Fibroblast of skin of left biceps (primary cell): ENCODE results near the gene DSTN.

Experiments used
- DNase-seq, 2 experiments: peaks; one replicate each; pipeline ENCODE4 v3.0.0-alpha.2; 2013; ENCODE audit warnings: low read depth in 2 of 2

DSTN gene

DNA sequence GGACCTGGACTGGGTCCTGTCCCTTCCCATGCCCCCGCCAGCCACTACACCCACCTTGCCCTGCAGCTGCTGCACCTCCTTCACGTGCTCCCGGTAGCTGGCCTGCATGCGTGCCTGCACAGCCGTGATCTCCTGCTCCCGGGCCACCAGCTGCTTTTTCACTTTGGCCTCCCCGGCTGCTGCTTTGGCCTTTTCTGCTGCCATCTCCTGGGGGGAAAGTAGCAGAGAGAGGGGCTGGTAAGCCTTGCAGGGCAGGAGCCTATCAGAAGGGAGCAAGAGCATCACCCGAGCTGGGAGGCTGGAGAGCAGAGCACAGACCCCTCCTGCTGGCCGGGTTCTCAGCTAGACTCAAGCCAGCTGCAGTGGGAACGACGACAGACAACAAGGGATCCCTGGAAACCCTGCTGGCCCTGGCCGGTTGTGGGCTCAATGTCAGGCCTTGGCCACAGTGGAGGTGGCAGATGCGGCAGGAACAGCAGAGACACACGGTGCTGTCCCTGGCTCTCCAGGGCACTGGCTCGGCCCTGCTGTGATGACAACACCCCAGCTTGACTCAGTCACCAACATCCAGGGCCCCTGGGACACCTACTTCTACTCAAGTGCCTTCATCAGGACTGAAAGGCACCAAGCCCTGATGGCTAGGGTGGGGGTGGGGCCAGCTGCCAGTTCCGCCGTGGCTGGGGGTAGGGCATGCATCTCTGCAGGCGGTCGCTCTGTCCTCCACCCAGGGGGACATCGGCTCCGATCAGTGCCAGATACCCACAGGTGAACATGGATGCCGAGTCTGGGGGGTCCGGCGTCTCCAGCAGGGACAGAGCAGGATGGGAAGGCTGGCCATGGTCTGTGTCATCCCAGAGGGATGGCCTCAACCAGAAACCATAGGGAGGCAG, 66.9 kb downstream of the DSTN start:
- no peak for DNase-seq

DNA sequence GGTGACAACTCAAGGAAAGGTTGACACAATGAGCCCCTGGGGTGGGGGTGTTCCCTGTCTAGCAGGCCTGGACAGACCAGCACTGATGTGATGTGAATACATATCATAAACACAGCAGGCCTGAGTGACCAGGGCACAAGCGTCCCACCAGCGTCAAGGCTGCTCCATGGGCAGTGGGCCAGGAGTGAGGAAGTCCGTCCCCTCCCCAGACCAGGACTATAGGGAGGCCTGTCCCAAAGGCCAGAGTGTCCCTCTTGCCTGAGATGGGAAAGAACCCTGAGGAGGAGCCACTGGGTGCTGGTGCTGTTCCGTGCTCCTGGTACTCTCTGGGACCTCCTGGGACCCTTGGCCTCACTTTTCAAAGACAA, 67.5 kb downstream of the DSTN start:
- DNase-seq = no peak

DNA sequence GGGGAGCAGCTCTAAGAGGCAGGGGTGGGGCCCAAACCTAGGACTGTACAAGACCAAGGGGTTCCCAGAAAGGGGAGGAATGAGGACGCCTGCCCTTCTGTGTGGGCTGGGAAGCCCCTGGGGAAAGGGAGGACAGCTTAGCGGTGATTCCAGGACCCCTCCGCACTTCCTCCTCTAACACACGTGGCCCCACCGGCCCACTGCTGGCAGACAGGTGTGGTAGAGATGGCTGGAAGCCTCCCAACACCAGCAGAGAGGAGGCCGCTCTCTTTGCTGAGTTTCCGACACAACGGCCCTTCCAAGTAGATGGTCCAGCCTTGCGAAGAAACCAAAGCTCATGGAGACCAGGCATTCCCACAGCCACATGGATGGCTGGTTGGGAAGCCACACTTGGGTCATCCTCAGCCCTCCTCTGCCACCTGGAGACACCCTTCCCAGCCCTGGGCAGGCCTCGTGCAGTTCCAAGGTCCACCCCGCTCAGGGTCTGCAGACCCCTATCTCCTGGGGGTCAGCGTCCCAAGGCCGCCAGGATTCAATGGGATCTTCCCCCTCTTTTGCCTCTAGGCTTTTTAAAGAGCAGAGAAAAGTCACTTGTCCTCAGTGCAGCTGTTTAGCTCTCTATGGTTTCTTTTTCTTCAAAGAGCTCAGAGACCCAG, 68.2 kb downstream of the DSTN start:
- DNase-seq = no peak

DNA sequence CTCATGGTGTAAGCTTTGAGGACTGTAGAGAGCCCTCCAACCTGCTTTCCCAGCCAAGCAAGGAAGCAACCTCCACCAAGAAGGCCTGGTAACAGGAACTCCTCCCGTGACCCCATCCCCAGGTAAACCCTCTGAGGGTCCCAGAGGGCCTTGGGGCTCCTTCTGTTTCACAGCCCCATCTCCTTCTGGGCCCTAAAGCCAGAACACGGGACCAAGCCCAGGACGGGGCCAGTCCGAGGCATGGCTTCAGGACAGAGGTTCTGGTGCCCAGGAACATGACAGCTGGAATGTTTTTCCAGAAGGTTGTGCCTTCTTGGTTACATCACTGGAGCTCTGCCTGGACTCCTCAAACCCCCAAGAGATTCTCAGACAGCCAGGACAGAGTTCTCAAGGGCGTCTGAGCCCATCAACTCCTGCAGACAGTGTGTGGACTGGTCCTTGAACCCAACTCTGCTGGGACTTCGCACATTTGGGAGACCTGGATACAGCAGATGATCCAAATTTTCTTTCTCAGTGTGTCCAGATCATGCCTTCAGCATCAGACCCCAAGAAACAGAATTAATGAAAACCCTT, 69.0 kb downstream of the DSTN start:
- no peak for DNase-seq

DNA sequence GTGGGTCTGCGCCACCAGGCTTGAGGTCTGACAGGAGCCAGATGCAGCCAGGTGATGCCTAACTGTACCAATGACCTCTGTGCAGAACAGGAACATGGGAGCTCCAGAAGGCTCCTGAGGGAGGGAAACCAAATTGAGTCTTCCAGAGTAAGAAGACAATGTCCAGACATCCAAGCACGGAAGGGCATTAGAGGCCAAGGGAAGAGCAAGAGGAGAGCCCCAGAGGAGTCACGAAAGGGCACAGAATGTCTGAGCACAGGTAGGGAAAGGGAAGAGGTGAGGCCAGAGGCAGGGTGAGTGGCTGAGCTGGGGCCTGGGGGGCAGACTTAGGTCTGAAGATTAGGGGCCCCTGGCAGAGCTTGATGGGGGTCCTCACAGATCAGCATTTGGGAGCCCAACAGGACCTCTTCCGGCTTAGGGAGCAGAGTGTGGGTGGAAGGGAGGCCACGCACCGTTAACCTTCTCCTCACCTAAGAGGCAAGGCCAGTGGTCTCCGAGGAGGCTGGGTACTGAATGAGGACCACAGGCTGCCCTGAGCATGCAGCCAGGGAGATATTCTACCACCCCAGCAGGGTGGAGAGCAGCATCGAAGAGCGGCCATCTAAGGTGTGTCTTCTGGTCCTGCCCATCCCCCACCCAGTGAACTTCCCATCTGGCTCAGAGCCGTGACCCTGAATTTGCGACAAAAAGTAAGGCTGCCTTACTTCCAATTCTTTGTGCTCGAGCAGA, 70.4 kb downstream of the DSTN start:
- DNase-seq = no peak

DNA sequence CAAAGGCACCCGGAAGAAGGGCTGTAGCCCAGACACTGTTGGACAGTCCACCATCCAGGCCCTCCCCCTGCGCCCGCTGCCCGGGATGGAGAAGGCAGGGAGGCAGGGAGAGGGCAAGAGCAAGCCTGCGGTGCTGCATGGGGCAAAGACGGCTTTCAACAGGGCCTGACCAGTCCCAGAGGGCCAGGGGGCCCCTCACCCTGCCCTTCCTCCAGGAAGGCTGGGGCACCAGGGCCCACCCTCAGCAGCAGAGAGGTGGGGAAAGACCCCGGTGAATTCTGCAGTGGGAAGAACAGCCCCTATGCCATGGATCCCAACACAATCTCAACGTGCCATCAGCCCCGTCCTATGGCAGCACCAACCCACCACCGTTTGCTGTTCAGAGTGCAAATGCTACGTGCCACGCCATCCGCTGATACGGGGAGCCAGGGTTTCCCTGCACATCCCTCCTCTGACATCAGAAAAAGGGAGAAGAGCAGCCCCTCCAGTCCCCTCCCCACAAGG, 71.1 kb downstream of the DSTN start:
- DNase-seq = no peak

DNA sequence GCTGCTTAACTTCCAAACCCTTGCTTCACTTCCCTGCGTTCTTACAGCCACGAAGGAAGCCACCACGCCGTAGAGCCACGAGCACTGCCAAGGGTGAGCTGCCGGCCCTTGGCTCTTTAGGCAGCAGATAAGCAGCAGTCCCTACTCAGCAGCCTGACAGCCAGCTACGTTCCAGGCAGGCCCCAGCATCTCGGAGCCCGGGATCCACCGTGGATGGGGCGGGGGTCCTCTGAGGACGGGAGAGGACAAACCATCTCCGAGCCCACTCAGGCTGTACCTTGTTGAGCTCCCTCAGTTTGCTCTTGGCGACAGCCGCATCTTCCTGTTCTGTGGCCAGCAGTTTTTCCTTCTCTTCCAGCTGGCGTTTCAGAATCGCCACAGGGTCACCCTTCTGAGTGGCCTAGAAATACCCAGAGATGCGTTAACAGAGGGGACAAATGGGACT, 71.7 kb downstream of the DSTN start:
- DNase-seq = no peak

DNA sequence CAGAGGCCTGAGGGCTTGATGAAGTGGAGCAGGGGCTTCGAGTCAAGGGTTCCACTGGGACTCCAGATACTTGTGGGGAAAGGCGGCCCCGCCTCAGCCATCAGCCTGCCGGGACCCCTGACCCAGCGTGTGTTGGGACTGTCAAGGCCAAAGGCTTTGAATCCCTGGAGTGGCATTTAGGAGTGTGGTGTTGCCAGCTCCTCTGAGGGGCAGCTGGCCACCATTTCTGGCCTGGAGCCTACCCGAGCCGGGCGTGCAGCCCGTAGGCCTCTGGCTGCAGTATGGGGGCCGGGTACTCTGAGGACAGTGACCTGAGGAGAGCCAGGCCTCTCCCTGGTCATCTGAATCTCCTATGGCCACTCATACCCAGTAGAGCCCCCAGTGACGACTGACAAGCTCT, 72.1 kb downstream of the DSTN start:
- DNase-seq = no peak

DNA sequence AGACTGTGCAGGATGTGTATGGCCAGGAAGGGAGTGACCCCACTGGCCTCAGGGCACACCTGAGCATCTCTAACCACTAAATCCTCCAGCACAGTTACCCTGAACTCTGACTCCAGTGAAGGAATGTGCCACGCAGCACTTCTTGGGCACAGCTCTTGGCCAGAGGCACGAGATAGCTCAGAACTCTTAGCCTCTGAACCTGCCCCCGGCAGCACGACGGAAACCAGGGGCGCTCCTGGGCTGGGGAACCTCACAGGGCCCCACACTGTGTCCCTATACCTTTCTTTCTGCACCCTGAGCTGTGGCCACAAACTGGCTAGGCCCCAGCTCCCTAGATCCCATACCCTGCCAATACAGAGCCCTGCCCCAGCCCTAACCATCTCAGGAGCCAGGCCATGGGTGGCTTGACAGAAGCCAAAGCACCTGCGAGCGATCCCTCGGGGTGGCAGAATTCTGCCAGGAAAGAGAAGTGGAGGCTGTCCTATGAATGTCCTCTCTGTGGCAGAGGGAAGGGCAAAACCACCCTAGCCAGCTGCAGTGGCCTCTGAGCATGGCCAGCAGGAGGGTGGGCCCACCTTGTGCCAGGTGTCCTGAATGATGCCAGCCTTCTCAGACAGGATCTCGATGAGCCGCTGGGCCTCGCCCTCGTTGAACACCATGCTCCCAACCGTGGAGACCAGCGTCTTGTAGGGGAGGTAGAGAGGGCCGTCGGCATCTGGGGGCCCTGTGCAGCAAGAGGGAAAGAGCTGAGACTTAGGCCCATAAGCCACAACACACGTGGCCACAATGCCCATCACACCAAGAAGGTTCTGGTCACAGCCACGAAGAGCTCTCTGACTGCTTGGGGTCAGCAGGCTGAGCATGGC, 72.8 kb downstream of the DSTN start:
- no peak for DNase-seq

DNA sequence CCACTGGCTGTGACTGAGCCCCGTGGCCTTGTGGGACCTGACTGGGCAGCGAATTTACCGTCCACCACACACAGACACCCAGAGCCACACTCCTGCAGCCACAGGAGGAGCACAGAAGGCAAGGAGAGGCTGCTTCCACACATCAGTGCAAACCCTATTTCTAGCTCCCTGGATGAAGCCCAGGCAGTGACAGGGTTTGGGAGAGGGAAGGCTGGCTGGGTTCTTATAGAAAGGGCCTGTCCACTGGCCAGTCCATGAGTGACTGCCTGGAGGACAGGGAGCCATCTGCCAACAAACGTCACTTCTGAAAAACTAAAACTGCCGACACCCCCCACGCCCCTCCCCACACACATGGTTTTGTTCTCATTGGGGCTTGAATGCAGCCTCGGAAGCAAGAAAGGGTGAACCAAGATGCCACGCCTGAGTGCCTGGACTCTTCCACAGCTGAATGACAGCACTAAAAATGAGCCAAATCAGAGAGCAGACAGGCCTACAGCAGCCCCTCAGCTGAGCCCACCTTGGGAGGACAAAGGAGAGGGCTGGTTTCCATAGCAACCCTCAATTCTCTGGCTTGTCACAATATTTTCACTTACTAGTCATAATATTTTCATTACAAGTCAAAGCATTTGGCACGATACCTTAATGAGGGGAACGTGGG, 73.8 kb downstream of the DSTN start:
- DNase-seq = no peak

DNA sequence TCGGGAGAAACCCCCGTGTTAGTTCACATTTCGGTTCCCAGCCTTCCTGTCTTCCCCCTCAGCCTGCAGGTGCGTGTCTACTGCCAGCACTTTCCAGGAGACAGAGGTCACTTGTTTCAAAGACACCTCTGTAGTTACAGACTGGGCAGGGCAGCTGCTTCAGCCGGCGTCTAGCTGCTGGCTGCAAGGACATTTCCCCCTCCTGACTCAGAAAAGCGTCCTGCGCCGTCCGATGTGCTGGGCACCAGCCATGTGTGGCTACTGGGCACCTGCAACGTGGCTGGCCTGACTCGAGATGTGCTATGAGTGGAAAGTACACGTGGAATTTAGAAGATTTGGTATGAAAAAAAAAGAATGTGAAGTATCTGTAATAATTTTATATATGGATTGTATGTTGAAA, 74.6 kb downstream of the DSTN start:
- no peak for DNase-seq

DNA sequence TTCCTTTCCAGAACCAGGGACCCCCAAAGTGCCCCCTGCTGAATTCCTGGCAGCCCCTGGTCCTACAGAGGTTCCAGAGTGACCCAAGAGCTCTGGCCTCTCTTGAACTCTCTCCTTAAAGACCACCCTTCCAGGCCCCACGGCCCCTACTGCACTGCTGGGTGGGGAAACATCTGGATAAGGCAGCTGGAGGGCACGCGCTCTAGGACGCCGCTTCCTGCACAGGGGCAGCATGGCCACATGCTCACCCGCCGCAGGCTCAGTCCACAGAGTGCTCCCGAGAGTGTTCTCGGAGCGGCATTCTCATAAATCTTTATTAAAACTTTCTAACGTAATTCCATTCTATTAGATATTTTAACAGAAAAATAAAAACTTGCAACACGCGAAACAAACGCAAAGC, 75.1 kb downstream of the DSTN start:
- DNase-seq = no peak

DNA sequence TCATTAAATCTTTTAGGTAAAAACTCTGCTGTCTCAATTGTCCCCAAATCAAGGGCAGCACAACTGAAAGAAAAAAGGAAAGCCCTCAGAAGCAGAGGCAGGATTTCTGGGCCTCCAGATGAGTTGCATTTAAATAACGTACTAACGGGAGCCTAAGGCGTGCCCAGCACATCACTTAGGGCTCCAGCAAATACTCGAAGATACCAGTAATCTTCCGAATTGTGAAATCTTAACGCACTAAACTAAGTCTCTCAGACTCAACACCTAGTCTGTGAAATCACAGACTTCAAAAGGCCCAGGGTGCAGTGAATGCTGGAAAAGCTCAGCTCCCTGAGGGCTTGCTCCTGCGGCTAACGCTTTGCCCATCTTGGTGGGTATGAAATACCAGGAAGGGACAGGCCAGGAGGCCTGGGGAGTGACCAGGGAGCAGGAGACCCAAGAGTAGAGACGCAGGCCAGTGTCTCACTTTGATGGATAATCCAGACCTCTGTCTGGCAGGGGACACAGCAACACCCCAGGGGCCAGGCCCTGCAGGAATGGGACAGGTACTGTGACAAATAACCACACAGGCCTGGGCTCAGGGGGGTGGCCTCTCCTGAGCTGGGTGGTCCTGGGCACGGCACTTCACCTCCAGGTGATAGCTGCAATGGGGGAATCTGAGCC, 75.8 kb downstream of the DSTN start:
- no peak for DNase-seq

DNA sequence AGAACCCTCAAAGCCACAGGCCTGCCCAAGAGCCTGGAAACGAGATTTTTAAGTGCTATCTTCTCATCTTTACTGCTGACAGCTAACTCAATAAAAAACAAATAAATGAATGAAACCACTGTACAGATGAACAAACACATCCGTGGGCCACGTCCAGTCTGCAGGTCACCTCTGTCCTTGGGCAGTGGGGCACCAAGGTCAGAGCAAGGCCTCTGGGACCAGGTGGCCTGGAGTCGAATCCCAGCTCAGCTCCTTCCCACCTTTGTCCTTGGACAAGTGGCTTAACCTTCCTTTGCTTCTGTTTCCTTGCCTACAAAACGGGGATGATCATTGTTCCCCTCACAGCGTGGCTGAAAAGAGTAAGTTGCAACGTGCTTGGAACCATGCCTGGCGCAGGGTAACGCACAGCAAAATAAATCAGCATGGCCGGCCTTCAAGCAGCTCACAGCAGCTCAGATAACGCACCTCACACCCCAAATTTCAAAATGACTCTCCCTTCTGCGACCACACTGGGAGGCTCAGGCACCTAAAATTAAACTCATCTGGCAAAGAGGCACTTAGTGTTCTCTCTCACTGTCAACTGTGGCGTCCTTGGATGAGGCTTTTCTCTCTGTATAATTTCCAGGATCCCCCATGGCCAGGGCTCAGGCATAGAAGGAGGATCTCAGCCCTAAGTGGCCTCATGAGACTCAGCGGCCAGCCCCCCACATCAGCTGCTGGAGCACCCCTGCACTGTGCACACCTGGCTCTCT, 76.5 kb downstream of the DSTN start:
- no peak for DNase-seq

DNA sequence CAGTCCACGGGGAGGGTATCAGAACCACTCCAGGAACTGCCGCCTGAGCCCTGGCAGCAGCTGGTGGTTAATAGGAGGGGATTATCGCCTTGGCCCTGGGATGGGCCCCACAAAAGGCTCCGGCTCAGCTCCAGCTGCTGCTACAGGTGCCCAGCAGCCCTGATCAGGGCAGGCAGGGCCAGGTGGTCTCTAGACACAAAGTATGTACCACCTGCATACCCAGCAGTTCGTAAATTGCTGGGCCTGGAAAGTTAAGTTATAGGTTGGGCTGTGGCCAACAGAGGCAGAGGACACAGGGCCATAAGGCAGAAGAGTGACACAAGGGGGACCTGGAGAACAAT, 77.1 kb downstream of the DSTN start:
- no peak for DNase-seq

DNA sequence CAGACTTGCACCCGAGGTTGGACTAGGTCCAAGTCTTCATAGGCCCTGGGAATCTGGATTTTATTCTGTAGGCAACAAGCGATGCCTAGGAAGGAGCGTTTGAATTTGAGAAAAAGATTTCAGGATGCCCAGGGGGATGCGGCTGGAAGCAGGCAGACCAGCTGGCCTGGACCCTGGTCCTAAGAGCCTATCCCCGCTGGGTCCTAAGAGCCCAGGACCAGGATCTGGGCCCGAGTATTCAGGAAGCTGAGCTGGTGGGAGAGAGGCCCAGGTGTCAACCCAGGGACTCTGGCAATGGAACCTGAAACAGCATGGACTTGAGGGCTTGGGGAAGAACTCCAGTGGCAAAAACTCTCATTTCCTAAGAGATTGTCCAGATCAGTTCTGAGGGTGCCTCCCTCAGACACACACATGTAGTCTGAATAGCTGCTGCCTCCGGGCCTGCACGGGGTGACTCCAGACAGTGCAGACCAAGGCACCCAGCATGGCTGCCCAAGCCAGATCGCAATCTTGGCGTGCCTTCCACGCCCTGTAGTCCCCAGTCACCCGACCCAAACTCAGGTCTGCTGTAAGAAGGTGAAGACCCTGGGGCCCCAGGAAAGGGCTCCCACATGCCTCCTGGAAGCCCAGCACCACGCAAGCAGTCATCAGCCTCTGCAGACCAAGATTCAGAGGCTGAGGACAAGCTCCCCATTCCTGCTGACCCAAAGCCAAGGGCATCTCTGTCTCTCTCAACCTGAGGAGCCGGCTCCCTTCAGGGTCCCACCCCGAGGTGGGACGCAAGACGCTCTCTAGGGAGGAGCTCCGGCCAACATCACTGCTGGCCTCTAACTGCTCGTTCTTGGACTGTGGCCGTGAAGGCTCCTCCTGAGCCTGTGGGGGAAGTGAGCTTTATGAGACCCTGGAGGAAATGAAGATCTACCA, 77.8 kb downstream of the DSTN start:
- no peak for DNase-seq

DNA sequence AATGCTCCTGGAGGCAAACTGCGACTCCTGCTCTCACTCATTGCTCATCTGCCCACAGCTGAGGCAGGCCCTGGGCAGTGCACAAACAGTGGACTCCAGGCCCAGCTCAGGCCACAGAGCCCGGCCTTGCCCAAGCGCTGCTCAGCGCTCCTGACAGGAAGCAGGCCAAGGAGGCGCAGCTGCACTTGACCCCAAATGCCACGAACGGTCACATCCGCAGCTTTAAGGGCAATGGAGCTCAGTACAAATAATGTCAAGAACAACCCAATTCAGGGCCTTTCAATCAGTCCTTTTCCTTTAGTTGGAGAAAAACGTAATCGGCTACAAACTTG, 78.4 kb downstream of the DSTN start:
- DNase-seq = no peak
